Activated CD8-positive, alpha-beta memory T cell treated with anti-CD3 and anti-CD28 coated beads, Interleukin-2, amount 50 U/mL, for 24 hours (primary cell): Measurements from ENCODE around the gene NCAPH2.

Experiments used
- DNase-seq: peaks from one replicate; pipeline ENCODE4 v3.0.0-alpha.2; 2020; ENCODE audit errors: extremely low read depth

NCAPH2 gene

DNA sequence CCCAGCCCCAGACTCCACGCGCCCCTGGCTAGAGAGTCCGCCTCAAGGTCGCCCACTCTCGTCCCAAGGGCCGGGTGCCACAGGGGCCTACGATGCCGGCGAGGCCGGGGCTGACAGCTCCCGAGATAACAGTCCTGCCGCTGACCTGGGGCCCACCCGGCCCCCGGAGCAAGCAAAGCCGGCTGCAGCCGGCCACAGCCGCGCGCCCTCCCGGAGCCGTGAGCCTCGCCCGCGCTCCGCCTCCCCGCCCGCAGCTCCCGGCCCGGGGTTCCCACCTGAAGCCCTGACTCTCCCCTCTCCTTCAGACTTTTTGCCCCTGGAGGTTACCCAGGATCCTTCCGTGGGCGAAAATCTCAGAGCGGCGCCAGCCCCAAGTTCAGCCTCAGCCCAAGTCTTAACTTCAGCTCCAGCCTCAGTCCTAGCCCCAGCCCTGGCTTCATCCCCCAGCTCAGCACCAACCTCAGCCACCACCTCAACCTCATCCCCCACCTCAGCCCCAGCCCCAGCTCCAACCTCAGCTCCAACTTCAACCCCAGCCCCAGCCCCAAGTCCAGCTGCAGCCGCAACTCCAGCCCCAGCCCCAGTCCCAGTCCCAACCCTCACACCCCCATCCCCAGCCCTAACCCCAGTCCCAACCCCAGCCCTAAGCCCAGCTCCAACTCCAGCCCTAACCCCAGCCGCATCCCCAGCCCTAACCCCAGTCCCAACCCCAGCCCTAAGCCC is 39.4 kb downstream of the NCAPH2 start:
- DNase-seq, result no peak

DNA sequence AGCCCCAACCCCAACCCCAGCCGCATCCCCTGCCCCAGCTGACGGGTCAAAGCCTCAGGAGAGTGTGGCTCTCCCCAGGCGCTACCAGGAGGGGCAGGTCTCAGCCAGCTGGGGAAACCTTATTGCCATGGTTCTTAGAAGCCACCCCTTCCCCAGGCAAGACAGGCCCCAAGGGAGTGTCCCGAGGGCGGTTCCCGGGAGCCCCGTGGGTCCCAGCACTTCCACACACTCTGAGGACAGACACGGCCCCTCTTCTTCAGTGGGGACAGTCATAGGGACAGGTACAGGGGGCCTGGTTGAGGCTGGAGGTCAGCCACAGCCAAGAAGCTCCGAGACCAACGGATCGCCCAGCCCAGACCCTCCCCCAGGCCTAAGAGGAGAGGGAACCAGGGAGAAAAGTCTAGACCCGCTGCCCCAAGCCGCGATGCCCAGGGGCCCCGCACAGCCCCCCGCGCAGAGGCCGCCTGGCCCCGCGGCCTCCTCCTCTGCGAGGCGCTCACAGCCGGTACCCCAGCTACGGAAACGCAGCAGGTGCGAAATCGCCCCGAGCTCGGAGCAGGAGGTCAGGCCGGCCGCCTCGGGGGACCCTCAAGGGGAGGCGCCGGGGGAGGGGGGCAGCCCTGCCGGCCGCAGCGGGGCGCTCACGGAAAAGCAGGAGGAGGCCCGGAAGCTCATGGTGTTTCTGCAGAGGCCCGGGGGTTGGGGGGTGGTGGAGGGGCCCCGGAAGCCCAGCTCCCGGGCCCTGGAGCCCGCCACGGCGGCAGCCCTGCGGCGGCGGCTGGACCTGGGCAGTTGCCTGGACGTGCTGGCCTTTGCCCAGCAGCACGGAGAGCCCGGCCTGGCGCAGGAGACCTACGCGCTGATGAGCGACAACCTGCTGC is 40.3 kb downstream of the NCAPH2 start:
- no peak for DNase-seq

DNA sequence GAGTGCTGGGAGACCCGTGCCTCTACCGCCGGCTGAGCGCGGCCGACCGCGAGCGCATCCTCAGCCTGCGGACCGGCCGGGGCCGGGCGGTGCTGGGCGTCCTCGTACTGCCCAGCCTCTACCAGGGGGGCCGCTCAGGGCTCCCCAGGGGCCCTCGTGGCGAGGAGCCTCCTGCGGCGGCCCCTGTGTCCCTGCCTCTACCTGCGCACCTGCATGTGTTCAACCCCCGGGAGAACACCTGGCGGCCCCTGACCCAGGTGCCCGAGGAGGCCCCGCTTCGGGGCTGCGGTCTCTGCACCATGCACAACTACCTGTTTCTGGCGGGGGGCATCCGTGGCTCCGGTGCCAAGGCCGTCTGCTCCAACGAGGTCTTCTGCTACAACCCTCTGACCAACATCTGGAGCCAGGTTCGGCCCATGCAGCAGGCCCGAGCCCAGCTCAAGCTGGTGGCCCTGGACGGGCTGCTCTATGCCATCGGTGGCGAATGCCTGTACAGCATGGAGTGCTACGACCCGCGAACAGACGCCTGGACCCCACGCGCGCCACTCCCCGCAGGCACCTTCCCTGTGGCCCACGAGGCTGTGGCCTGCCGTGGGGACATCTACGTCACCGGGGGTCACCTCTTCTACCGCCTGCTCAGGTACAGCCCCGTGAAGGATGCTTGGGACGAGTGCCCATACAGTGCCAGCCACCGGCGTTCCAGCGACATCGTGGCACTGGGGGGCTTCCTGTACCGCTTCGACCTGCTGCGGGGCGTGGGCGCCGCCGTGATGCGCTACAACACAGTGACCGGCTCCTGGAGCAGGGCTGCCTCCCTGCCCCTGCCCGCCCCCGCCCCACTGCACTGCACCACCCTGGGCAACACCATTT is 41.1 kb downstream of the NCAPH2 start:
- no peak for DNase-seq

DNA sequence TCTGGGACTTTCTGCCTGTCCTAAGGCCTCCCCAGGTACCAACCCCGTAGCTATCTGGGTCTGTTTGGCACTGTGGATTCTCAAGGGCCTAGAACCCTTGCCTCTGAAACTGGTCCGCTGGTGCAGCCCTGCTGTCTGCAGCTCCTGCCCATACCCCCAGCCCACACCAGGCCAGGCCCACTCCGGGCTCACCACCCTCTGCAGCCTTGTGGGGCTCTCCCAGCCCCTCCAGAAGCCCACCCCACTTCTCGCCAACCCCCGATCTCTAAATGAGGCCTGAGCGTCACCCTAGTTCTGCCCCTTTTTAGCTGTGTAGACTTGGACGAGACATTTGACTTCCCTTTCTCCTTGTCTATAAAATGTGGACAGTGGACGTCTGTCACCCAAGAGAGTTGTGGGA is 42.4 kb downstream of the NCAPH2 start:
- no peak for DNase-seq

DNA sequence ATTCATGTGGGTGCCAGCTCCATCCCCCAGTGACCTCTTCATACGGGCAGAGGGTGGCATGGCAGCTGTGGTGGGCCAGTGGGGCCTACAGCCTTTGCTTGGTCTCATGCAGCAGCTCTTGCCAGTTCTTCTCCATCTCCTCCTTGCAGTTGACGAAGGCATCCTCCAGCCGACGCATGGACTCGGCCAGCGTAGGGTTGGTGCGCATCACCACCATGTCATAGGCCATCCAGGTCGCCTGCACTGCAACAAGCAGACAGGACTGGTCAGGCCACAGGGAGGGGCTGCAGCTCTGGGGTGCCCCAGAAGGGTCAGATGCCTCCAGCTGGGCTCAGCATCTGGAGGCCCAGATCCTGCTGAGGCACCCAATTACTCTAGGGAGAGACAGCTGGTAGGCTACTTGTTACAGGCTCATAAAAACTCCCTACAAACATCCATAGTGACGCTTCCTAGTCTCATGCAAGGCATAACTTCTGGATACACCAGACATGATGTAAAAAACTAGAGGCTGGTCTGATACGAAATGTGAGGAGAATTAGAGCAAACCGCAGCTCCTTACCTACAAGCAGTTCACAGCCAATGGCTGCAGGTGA is 43.2 kb downstream of the NCAPH2 start:
- DNase-seq, result no peak

DNA sequence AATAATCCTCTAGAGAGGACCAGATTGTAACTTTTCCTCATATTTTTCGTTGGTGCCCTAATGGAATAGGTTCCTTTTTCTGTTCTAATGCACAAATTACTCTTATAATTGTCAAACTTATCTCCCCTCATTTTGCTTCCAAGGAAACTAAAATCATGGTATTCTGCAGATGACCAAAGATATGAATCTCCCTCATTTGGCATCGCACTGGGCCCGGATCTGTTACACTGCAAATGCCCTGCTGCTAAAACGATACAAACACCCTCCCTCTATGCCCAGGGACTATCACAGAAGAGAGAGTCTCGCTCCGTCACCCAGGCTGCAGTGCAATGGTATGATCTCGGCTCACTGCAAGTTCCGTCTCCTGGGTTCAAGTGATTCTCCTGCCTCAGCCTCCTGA is 45.3 kb downstream of the NCAPH2 start:
- no peak for DNase-seq

DNA sequence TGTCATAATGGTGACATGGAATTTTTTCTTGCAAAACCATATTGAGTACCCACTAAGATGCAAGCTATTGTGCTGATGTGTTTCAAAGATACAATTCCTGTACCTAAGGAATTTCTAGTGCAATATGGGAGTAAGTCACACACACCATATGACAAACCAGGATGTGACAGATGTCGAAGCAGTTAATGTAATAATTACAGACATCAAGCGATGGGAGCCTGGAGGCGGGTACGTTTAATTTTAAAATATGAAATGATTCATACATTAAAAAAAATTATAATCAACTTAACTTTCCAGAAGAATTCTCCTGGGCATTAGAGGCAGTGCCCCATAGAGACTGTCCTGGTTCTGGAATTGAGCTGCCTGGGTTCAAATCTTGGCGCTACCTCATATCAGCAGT is 48.7 kb downstream of the NCAPH2 start:
- DNase-seq, result no peak

DNA sequence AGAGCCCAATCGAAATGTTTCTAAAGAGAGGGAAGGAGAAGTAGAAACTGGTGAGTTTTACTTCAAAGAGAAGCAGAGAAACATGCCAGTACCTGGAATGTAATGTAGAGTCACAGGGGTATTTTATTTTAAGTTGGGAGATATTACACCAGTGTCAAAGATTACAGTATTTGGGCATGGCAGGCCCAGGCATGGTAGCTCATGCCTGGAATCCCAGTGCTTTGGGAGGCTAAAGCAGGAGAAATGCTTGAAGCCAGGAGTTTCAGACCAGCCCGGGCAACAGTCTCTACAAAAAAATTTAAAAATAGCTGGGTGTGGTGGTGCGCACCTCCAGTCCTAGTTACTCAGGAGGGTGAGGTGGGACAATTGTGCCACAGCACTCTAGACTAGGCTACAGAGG is 52.0 kb downstream of the NCAPH2 start:
- no peak for DNase-seq

DNA sequence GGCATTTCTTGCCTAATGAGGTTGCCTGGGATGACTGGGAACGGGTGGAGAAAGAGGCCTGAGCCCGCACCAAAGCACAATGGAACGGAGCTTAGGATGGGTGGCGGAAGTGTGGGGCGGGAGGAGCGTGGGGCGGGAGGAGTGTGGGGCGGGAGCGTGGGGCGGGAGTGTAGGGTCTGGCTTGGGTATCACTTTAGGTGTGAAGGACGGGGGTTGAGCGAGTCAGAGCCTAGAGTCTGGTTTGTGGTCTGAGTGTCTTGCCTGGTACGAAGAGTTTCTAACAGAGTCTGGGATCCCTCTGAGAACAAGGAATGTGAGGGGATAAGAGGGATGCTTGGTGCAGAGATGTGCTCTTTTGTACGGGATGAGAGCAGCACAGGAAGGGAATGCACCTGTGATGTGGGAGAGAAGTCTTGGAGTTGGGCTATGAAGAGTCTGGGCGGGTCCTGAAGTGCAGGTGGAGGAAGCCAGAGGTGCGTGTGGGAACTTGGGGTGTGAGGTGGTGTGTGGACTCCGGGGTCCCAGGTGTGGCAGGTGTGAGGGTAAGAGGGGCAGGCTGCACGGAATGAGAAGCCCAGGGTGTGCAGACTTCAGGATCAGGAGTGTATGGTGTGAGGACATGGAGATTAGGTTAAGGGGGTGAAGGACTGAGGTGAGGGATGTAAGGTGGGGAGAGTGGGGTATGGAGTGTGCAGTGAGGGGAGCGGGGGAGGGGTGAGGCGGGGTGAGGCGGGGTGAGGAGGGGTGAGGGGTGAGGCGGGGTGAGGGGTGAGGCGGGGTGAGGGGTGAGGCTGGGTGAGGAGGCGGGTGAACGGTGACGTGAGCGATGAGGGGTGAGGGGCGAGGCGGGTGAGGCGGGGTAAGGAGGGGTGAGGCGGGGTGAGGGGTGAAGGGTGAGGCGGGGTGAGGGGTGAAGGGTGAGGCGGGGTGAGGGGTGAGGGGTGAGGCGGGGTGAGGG is 53.7 kb downstream of the NCAPH2 start:
- DNase-seq, result no peak

DNA sequence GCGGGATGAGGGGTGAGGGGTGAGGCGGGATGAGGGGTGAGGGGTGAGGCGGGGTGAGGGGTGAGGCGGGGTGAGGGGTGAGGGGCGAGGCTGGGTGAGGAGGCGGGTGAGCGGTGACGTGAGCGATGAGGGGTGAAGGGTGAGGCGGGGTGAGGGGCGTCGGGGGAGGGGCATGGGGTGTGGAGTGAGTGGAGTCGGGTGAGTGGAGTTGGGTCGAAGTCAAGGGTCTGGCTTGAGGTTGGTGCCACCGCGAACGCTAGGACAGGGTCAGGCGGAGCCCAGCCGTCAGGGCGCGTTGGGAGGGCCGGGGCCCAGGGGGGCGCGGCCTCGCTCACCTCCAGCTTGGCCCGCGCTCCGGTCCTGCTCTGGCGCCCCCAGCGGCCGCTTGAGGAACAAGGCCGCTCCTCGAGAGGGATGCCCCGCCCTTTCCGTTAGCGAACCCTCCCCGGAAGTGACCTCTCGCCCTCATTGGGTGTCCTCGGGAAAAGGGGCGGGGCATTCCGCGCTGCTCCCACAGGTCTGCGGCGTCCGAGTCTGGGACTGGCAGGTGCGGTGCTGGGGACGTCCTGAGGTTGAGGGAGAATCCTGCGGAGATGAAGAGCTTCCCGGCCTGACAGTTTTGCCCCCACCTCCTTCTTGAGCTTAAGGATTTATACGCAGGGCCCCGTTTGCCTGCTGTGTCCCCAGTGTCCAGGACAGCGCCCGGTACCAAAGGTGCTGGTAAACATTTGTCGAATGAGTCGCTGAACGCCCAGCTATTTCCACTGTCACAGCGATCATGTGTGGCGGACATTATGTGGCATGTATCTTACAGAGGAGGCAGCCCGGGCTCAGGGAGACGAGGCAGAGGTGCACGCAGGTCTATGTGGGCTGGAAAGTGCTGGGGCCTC is 54.7 kb downstream of the NCAPH2 start, which contains the start of gene SYCE3:
SYCE3 (minus strand) TSS at position 397 of the 890 bp plus-strand sequence. CDS start 6,514 bp downstream, outside the sequence.
- peak; percentile 90 for DNase-seq

DNA sequence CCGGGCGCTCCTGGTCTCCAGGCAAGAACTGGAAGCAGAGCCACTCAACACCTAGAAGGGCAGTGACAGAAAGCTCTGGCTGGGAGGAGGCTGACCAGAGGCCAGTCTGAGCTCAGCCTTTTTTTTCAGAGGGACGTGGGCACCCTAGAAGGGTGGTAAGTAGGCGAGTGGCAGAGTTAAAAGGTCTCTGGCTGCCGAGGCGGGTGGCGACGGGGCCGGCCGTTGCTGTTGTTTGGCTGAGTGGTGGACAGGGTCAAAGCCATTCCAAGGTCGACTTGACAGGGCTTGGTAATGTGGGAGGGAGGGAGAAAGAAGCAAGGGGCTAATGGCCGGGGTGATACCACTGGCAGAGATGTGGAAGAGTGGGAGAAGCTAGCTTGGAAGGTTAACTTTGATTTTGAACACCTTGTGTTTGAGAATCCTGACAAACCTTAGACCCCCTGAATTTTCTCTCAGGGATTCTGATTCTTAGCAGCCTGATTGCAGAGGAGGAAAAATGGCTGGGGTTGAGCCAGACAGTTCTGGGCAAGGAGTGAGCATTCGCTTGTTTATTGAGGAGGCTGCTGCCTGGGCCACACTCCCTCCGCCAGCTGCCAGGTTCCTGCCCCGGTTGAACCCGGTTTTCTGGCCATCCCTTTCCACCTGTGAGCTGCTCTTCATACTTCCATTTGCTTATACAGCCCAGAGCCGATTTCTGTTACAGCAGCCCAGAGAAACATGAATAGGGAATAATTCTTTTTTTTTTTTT is 55.6 kb downstream of the NCAPH2 start:
- DNase-seq, result no peak

DNA sequence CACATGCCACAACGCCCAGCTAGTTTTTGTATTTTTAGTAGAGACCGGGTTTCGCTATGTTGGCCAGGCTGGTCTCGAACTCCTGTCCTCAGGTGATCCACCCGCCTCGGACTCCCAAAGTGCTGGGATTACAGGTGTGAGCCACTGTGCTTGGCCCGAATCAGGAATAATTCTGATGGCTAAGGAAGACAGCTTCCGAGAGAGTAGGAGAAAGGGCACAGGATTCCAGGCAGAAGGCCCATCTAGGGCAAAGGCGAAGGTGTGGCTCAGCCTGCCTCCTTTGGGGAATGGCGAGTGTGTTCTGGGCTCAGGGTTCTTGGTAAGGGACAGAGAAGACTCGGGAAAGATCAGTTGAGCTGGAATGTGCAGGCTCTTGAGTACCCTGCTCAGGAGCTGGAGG is 56.3 kb downstream of the NCAPH2 start:
- DNase-seq, result no peak

DNA sequence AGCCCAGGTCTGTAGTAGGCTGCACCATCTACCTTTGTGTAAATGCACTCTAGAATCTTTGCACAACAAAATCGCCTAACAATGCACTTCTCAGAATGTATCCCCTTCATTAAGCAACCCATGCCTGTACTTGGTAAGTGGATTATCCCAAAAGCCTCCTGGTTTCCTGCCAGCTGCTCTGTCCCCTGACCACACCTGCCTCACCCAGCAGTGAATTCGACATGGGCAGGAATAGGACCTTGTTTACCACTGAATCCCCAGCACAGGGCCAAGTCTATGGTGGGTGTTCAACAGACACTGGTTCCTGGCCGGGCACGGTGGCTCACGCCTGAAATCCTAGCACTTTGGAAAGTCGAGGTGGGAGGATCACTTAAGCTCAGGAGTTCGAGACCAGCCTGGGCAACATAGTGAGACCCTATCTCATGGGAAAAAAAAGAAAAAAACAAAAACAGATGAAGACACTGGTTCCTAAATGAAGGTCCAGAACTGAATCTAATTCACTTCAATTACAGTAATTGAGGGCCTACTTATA is 59.8 kb downstream of the NCAPH2 start:
- DNase-seq, result no peak

DNA sequence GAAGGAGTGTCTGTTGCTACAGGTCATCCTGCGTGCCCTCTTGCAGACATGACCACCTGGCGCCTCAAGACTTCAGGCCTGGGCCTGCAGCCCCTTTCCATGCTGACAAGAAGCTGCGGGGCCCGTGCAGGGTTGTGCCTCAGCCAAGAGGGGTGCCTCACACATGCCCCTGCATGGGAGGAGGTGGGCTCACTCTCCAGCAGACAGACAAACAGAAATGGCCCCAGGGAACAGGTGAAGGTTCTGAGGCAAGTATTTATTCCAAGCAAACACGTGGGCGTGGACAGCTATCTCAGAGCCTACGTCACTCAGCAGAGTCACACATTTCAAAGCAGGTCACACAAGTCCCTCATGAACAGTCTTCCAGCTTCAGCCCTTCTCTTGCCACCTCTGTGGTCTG is 60.6 kb downstream of the NCAPH2 start:
- DNase-seq, result no peak

DNA sequence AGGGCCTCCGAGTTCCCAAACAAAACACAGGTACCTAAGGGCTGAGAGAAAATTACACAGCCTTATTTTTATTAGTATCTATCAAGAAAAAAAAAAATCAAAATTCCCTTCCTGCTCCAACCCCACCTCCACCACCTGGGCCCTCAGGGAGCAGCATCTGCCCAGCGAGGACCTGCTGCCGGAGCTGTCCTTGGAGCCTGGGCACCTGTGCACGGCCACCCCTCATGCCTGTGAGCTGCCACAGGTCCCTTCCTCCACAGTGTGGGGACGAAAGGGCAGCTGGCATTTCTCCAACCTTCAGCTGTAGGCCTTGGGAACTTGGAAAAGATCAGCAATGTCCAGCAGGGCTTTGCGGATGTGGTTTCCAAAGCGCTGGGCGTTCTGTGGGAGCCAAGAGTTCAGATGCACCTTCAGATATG is 61.0 kb downstream of the NCAPH2 start:
- no peak for DNase-seq

DNA sequence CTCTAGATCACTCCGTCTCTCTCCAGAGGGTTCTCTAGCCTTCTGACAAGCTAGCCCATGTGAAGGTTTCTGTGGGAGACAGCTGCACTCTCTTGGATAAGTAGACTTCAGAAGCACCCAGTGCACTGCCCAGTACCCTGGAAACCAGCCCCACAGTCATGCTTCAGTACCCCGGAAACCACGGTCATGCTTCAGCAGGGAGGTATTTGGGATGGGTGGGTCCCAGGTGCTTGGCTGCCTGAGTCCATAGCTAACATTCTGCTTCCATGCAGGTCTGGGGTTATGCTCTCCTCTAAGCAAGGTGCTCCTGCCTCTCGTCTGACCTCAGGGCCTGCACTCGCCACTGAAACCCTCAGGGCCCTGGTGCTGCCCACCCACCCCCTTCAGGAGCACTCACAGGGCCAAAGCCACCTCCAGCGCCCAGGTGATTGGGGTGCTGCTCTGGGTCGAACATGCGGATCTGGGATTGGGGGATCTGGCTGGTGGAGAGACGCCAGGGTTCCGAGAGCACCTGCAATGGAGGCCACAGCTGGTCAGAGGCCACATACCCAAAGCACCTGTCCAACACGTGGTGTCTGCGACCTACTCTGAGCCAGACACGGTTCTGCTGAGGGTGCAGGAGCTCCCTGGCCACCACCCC is 62.0 kb downstream of the NCAPH2 start:
- DNase-seq, result no peak

DNA sequence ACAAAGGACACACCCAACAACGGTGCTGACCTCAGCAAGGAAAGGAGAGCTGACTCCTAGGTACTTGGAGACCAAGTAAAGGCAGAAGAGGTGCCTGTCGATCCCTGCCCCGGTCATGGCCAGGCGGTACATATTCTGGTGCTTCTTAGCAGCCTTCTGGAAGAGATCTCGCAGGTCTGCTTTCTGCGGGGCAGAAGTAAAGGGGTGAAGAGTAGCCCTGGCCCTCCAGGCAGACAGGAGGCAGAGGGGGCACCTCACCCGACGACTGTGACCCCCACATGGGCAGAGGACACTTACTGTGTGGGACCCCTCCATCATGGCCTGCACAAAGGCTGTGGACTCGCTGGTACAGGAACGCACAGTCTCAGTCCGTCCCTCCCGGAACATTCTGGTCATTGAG is 62.8 kb downstream of the NCAPH2 start:
- no peak for DNase-seq
